ENCODE measurements around the gene PCGF3. TPM values are rescaled to one million over a fixed set of nuclear protein-coding genes. Genes with fewer than 3 reads are reported as not detected.
"Not testable (repeated sequence)": the region's sequence is repeated elsewhere in the genome, so short reads cannot be mapped to it uniquely, and the experiment has no call there.

PCGF3 gene
- total RNA-seq, 4 donors from 2014 or later, result 54.8 to 123 (median 90.5) TPM

- TF ChIP-seq EP300 (IDR thresholded peaks at IDR 0.05) (no peak), POLR2A (IDR thresholded peaks at IDR 0.05) (no peak), CTCF (IDR thresholded peaks at IDR 0.05) (no peak)
- Histone ChIP-seq H3K27ac (no peak overlapping the region), H3K27me3 (no peaks in the 10 kb centered on the region), H3K4me1 (no peaks in the 10 kb centered on the region), H3K9me3 (peaks cover 0 to 45% (median 0%) of the 10 kb centered on the region in 4 donors), H3K36me3 (peaks cover 0 to 86% (median 22%) of the 10 kb centered on the region in 3 donors), H3K4me3 (no peak overlapping the region)
- 87 to 94% methylated on average over 20 of the region's 20 CpGs for WGBS, 2 donors
- DNase-seq (ENCODE audit: low spot score in 2 of 2), result no peak
Measured at GRCh38 chr4:757111-757510, 51.5 kb downstream of the PCGF3 start.

GRCh38 chr4:759810-760209 is 54.2 kb downstream of the PCGF3 start:
- peaks cover 4 to 86% (median 27%) of the 10 kb centered on the region in 3 donors for H3K36me3 ChIP-seq
- H3K4me3 ChIP-seq; H3K27ac ChIP-seq; DNase-seq (ENCODE audit: low spot score in 2 of 2); H3K4me1 ChIP-seq; H3K27me3 ChIP-seq: not testable (repeated sequence)
- 82 to 88% methylated on average over 21 to 24 of the region's 24 CpGs for WGBS, 2 donors
- H3K9me3 ChIP-seq, result peaks cover 0 to 58% (median 0%) of the 10 kb centered on the region in 4 donors

GRCh38 chr4:760616-761015 is 55.0 kb downstream of the PCGF3 start:
- peaks cover 4 to 86% (median 27%) of the 10 kb centered on the region in 3 donors for H3K36me3 ChIP-seq
- WGBS, 2 donors, result 94% methylated on average over 21 of the region's 21 CpGs
- peaks cover 0 to 64% (median 2%) of the 10 kb centered on the region in 4 donors for H3K9me3 ChIP-seq
- H3K4me1 ChIP-seq, result no peaks in the 10 kb centered on the region
- H3K27me3 ChIP-seq, result no peaks in the 10 kb centered on the region
- no peak overlapping the region for H3K4me3 ChIP-seq
- H3K27ac ChIP-seq, result no peak overlapping the region
- TF ChIP-seq CTCF (IDR thresholded peaks at IDR 0.05) (no peak), EP300 (IDR thresholded peaks at IDR 0.05) (no peak), POLR2A (IDR thresholded peaks at IDR 0.05) (no peak)
- DNase-seq (ENCODE audit: low spot score in 2 of 2), result no peak

- WGBS, 2 donors, result 95 to 97% methylated on average over 14 of the region's 14 CpGs
Measured at GRCh38 chr4:761086-761485, 55.5 kb downstream of the PCGF3 start.

GRCh38 chr4:761739-762138 is 56.1 kb downstream of the PCGF3 start:
- peaks cover 9 to 86% (median 28%) of the 10 kb centered on the region in 3 donors for H3K36me3 ChIP-seq
- H3K27me3 ChIP-seq, result no peaks in the 10 kb centered on the region
- H3K9me3 ChIP-seq, result peaks cover 0 to 72% (median 6%) of the 10 kb centered on the region in 4 donors
- H3K27ac ChIP-seq, result no peak overlapping the region
- H3K4me3 ChIP-seq, result no peak overlapping the region
- 91 to 95% methylated on average over 14 of the region's 14 CpGs for WGBS, 2 donors
- TF ChIP-seq EP300 (IDR thresholded peaks at IDR 0.05), result no peak
- TF ChIP-seq CTCF (IDR thresholded peaks at IDR 0.05), result no peak
- no peak for TF ChIP-seq POLR2A (IDR thresholded peaks at IDR 0.05)
- no peak for DNase-seq (ENCODE audit: low spot score in 2 of 2)
- no peaks in the 10 kb centered on the region for H3K4me1 ChIP-seq

More at GRCh38 chr4:761086-761485, 55.5 kb downstream of the PCGF3 start:
- no peaks in the 10 kb centered on the region for H3K4me1 ChIP-seq
- no peak for DNase-seq (ENCODE audit: low spot score in 2 of 2)
- H3K36me3 ChIP-seq, result peaks cover 4 to 86% (median 27%) of the 10 kb centered on the region in 3 donors
- H3K27me3 ChIP-seq, result no peaks in the 10 kb centered on the region
- no peak overlapping the region for H3K4me3 ChIP-seq
- no peak overlapping the region for H3K27ac ChIP-seq
- H3K9me3 ChIP-seq, result peaks cover 0 to 69% (median 4%) of the 10 kb centered on the region in 4 donors
- TF ChIP-seq EP300 (IDR thresholded peaks at IDR 0.05) (no peak), CTCF (IDR thresholded peaks at IDR 0.05) (no peak), POLR2A (IDR thresholded peaks at IDR 0.05) (no peak)

Data from tibial nerve (tissue), 4 donors.